GM19099 (cell line): ENCODE measurements around the gene PHF2.

Source experiments
- POLR2A ChIP-seq: IDR thresholded peaks from 3 replicates; pipeline ENCODE4 v1.6.1; 2011; ENCODE audit warnings: low read depth; ENCODE audit not compliant: insufficient read length; ENCODE audit errors: extremely low read depth

Gene PHF2

DNA sequence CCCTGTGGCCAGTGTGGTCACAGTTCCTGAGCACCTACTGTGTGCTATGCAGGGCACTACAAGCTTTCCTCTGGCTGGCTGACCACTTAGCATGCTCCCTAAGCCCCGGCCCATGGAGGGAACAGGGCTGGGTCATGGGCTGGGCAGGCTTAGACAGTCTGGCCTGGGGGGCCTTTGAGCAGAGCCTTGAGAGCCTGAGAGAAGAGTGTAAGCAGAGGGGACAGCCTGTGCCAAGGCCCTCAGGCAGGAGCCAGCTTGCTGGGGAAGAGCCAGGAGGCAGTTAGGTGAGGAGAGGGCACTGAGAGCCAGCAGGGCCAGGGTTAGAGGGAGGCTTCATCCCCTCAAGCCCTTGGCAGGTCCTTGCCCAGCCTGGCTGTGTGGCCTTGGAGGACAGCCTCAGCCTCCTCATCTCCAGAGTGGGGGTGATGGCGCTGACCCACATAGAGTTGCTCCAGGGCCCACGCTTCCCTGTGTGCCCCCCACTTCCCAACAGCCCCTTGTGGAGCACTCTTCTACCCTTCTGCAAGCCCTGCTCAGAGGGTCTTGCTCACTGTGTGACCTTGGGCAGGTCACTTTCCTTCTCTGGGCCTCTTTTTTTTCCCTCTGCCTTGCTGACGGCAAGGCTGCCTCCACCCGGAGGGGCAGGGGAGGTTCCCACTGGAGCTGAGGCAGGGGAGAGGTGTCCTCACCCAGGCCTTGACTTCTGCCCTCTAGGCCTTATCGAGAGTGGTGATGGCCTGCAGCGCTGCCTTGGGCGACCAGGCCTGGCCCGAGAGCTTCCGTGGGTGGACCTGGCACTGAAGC is 107.1 kb downstream of the PHF2 start:
- no peak for TF ChIP-seq POLR2A

DNA sequence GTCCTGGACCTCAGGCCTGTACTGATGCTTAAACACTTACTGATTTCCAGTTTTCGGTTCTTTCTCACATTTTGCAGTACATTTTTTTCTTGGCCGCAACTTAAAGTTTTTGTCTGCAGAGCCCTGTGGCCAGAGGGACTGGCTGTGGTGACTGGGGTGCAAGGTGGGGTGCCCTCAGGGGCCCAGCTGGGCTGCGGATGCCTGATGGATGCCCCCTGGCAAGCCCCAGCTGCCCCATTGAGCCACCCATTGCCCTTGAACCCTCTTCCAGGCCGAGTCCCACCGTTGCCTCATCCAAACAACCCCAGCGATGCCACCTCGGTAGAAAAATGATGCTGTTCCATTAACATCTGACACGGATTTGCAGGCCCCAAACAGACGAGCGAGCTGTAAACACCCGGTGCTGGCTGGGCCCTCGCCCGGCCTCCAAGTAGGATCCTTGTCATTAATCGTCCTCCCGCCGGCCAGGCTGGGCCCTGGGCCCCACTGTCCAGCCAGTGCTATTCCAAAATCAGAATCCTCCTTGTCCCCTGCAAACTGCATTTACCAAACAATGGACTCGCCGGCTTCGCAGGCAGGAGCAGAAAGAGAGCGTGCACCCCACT is 107.9 kb downstream of the PHF2 start:
- TF ChIP-seq POLR2A: no peak

GRCh38 chr9:93684806-93685543 is 108.6 kb downstream of the PHF2 start:
- no peak for TF ChIP-seq POLR2A

DNA sequence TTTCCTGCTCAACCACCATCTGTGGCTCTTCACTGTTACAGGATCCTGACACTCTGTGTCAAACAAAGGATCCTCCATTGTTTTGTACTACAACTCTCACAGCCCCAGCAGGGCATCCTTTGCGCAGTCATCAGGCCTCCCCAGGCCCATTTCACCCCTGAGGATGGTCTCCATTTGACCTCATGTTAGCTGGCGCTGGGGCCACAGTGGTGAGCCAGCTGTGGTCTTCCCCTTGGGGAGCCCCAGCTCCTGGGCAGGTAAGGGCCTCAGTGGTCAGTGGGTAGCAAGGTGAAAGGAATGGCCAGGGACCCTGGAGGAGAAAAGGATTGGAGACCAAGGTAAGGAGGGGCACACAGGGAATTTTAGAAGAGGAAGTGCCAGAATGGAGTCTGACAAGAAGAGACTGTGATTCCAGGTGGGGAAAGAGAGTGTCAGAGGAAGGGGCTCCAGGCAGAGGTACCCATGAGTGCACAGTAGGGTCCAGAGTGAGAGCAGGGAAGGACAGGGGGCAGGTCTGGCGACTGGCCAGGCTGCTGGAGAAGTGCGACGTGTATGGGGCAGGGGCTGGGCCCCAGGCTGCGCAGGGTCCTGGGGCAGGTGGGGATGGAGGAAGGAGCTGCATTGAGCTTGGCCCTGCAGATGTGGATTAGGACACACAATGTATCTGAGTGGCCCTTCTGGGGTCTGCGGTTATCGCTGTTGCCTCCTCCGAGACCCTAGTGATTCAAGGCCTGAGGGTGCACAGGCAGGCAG is 109.9 kb downstream of the PHF2 start:
- TF ChIP-seq POLR2A: no peak

DNA sequence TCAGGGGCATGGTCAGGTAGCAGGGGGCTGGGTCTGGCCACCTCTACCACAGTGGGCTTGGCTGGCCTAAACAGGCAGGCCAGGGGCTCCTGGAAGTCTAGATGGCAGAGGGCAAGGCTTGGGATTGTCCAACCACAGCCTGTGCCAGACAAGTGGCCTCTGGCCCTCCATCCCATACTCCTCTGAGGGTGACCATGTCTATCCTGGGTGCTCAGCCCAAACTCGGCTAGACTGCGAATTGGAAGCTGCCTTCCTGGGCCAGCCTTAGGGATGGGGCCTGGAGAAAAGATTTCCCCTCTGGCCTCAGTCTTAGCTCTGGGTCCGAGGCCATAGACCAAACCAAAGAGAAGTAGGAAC is 110.5 kb downstream of the PHF2 start:
- TF ChIP-seq POLR2A: no peak

DNA sequence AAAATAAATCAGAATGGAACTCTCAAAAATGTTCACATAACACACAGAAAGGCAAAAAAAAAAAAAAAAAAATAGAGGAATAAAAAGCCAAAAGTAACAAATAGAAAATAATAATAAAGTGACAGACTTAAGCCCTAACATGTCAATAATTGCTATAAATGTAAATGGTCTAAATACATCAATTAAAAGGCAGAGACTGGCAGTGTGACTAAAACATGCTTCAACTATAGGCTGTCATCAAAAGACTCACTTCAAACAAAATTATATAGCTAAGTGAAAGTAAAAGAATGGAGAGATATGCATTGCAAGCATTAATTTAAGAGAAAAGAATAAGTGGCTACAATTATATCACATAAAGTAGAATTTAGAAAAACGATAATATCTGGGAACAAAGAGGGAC is 114.2 kb downstream of the PHF2 start:
- TF ChIP-seq POLR2A: no peak

GRCh38 chr9:93693129-93693528 is 116.7 kb downstream of the PHF2 start:
- TF ChIP-seq POLR2A: no peak

- TF ChIP-seq POLR2A: no peak
Observed at GRCh38 chr9:93697352-93698139, 121.2 kb downstream of the PHF2 start.

- TF ChIP-seq POLR2A: no peak
Observed at GRCh38 chr9:93698140-93698908, 121.9 kb downstream of the PHF2 start.

DNA sequence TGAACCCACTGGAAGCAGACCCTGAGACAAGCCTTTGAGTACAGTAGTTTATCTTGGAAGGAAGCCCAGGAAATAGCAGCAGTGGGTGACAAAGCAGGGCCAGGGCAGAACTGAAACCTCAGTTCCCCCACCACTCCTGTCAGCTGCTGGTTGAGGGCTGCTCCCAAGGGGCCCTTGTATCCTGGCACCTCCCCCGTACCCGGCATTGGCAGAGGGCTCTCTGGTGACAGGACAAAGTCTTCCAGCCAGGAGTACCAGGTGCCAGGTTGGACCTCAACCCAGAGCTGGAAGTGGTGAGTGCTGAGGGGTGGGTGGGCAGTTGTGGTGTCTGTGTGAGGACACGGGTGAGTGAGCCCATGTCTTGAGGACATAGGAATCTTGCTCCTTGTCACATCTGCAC is 123.3 kb downstream of the PHF2 start:
- no peak for TF ChIP-seq POLR2A

GRCh38 chr9:93701494-93702218 is 125.3 kb downstream of the PHF2 start:
- TF ChIP-seq POLR2A: no peak

DNA sequence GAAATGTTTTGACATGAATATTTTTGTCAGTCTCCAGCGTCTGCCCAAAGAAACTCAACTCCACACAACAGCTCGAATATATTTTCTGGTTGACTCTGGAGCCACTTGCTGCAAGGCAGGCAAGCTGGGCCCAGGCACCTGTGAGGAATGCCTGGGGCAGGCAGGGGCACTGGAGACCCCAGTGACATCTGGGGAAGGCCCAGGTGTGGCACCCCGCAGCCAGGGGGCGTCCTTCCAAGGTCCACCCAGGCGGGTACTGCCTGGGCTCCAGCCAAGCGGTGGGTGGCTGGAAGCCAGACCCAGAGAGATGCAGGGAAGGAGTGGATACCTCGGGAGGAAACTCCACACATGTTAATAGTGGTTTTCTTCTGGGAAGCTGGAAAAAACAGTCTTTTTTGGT is 125.9 kb downstream of the PHF2 start:
- TF ChIP-seq POLR2A: no peak
